NCI-H510A treated with DMSO at 0.1 percent for 48 hours (cell line): ENCODE results near the gene SLC34A3.

Source experiments
- DNase-seq: peaks from one replicate; lab custom pipeline; 2025; lab: John Stamatoyannopoulos, UW

Gene SLC34A3

DNA sequence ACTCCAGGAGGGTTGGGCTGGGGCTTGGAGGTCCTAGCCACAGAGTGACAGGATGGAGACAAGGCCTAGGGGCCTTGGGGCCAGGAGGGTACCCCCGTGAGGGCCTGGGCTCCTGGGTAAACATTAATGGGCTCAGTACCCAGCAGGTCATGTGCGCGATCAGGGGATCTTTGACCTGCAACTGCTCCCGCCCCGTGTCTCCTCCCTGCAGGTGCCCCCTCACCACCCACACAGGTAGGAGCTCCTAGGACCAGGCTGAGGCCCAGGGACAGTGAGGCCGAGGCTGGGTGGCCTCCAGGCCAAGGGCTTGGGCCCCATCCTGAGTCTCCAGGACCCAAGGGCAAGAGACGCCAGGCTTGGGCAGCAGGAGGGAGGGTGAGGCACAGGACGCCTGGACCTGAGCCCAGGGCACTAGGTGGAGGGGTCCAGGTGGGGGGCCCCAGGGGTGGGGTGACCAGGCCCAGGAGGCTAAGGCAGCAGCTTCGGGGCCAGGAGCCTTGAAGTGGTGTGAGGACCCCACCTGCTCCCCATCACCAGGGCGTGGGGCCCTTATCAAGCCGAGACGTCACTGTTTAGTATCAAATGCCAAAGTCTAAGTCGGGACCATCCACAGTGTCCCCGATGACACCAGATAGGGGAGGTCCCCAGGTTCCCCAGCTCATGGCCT, at the start of gene SLC34A3:
SLC34A3 (plus strand) TSS at position 197 of the 667 bp plus-strand sequence. CDS start 802 bp downstream, outside the sequence.
- no peak for DNase-seq

DNA sequence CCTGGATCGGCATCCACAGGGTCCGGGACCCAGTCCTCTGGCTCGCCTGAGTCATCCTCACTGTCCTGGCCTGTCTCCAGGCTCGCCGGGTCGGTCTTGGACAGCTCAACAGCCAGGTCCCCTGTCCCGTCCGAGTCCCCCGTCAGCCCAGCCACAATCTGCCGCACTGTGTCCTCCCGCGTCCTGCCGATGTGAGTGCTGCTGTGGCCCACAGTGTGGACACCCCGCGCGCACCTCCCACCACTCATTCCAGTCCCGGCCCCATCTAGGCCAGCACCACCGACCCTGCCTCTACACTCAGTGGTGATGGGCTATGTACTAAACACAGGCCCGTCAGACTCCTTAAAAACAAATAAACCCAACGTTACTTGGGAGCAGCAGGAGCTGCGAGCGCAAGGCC, 49.0 kb upstream of the SLC34A3 start:
- no peak for DNase-seq

DNA sequence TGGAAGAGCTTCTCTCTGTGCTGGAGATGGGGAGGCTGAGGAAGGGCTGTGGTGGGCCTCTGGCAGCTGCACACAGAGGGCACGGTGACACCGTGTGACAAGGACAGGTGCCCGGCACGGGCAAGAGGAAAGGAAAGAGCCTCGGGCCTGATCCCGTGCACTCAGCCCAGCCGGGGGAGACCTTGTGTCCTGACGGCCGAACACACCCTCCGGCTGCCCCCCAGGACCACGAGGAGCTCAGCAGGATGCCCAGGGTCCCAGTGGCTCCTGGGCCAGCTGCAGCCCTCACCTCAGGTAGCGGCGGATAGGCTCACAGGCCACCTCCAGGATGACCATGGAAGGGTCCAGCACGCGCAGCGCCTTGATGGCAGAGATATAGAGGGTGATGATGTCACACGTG, 47.9 kb upstream of the SLC34A3 start:
- no peak for DNase-seq

DNA sequence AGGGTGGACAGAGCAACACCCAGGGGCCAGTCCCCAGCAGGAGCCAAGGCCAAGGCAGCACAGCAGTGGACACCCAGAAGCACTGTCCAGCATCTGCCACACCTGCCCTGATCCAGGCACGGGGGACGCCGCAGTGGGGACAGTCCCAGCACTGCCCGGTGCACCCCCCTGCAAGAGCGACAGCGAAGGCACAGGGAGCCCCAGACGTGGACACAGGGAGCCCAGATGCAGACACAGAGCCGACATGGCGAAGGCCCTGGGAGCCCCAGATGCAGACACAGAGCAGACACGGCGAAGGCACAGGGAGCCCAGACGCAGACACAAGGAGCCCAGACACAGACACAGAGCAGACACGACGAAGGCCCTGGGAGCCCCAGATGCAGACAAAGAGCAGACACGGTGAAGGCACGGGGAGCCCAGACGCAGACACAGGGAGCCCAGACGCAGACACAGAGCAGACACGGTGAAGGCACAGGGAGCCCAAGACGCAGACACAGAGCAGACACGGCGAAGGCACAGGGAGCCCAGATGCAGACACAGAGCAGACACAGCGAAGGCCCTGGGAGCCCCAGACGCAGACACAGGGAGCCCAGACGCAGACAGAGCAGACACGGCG, 46.6 kb upstream of the SLC34A3 start:
- DNase-seq: no peak

DNA sequence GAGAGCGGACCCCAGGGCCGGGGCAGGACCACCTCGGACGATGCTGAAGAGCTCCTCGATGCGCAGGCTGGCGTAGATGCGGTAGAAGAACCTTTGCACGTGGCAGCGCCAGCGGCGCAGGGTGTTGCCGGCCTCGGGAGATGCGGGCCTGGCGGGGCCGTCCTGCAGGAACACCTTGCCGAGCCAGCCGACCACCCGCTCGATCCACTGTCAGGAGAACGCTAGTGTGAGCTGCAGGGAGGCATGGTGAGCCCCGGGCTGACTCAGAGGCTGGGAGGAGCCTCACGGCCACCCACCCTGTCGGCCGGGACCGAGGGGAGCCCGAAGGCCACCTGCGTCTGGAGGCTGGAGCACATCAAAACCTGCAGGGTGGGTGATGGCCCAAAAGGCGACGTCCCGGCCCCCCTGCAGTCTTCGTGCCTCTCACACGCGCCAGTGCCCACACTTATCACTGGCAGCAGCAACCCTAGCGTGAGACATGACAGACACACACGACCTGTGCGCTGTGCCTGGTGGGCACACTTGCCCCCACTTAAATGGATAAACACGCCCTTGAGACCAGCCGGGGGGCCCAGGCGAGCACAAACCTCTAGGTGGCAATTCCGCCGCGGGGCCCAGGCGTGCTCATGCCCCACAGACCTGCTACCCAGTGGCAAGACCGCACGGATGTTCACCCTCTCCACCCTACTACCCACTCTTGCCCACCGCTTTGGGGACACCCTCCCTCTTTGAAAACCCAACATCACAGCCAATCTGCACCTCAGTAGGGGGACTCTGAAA, 45.6 kb upstream of the SLC34A3 start:
- DNase-seq: no peak

DNA sequence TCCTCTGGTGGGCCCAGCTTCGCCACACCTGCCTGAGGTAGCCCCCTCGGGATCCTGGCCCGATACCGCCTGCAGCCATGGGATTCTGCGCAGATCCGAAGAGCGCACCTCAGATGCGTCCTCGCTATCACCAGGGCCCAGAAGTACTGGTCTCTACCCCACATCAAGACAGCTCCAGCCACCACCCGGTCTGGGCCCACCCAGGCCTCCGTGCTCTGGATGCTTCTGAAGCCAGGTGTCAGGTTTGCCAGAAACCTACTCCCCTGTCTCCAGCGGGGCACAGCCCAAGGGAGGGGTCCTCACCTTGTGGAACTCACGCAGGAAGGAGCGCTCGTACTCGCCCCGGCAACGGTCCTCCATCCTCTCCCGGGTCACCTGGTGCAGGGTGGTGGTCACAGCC, 44.8 kb upstream of the SLC34A3 start:
- DNase-seq: no peak

DNA sequence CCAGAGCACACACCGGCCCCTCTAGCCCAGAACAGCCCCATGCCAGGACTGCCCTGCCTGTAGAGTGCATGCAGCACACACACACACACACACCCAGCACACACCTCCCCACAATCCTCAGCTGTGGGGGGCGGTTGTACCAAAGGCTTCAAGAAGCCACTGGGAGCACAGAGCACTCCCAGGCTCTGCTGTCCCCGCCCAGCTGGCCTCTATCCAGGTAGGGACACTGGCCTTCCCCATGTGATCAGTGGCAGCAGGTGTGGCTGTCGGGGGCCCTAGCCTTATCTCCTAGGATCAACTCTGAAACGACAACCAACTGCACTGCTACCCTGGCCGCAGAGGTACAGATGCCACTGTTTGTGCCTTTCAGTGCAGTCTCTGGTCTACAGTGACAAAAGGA, 44.3 kb upstream of the SLC34A3 start:
- DNase-seq: no peak

DNA sequence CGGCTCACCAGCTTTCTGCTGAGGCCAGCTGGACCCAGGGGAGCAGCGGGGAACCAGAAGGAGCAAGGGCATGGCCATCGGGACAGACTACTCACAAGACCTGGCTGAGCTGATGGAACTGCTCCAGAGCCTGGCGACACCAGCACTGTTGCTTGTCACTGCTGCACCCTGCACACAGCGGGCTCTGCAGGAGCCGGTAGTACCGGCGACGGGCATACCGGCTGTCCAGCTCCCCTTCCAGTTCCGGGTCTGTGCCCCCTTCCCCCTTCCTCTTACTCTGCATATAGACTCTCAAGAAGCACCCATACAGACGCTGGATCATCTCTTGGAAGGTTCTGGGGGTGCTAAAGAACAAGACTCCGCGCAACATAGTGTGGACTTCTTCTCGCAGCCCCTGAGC, 43.3 kb upstream of the SLC34A3 start:
- DNase-seq: no peak

DNA sequence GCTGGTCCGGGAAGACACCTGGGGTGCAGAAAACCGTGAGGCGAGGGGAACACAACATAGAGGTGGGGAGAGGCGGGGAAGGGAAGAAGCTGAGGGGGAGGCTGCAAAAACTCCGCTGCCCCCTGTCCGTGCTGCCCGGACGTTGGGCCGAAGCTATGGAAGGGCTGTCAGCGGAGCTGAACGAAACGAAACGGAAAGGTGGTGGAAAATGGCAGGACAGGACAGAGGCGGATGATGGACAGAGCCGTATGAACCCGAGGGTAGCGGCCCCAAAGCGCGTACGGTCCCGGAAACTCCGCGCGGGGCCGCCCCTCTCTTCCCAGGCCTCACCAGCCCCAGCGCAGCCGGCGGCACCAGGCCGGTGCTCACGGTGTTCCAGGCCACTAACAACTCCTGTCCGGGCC, 42.6 kb upstream of the SLC34A3 start:
- no peak for DNase-seq

DNA sequence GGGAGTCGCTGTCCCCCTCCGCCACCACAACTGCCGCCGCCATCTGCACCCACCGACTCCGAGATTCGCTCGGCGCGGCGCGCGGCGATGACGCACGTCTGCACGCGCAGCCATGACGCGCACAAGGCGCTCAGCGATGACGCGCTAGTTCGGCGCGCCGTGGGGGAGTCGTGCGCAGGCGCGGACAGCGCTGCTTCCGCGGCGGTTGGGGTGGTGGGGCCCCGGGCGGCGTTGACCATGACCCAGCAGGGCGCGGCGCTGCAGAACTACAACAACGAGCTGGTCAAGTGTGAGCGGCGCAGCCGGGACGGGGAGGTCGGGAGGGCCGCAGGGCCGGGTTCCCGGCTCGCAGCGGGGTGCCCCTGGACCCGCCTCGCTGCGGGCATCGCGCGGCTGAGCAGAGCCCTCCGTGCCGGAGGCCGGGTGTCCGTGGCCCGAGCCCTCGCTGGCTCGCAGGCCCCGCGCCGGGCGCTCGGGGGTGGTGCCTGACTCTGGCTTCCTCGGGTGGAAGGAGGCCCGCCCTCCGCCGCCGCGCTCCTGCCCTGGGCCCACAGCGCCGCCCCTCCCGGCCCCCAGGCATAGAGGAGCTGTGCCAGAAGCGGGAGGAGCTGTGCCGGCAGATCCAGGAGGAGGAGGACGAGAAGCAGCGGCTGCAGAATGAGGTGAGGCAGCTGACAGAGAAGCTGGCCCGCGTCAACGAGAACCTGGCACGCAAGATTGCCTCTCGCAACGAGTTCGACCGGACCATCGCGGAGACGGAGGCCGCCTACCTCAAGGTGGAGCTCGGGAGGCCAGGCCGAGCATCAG, 42.0 kb upstream of the SLC34A3 start, which contains the start of the genes ANAPC2 and SSNA1:
ANAPC2 (minus strand) TSS at position 71 of the 807 bp plus-strand sequence; CDS start at position 43, 28 bp downstream.
SSNA1 (plus strand) TSS at position 187 of the 807 bp plus-strand sequence; CDS start at position 238, 51 bp downstream.
- peak; percentile 87 for DNase-seq

DNA sequence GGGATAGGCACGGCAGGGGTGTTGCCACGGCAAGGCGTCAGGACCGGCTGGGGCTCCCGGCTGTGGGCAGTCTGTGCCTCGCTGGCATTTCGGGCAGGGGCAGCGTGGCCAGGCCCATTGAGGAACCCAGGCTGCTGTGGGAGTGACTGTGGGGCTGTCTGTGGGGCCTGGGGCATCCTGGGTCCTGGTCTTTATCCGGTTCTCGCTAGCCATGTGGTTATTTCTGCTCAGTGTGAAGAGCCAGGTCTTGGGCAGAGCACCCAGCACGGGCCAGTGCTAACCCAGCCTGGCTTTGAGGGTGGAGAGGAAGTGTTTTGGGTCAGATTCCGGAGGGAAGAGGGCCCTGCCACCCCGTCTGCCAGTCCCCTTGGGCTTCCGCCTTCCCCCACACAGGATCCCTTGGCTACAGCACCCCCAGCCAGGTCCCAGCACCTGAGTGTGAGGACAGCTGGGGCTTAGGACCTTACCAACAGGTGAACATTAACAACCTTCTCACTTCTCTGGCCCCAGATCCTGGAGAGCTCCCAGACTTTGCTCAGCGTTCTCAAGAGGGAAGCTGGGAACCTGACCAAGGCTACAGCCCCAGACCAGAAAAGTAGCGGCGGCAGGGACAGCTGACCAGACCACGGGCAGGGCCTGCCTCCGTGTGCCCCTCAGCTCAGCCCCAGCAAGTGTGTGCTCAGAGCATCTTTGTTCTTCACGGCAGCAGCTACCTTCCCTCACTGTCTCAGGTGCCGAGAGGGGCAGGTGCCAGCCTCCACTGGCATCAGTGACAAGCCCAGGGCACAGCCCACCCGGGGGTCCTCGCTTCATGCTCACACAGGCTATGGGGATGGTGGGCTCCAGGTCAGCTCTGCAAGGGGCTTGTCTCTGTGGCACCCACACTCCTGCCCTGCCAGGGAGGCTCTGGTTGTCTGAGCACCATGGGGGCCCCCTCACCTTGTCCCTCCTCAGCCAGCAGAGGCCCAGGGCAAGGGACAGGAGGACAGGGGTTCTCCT, 41.1 kb upstream of the SLC34A3 start:
- no peak for DNase-seq

DNA sequence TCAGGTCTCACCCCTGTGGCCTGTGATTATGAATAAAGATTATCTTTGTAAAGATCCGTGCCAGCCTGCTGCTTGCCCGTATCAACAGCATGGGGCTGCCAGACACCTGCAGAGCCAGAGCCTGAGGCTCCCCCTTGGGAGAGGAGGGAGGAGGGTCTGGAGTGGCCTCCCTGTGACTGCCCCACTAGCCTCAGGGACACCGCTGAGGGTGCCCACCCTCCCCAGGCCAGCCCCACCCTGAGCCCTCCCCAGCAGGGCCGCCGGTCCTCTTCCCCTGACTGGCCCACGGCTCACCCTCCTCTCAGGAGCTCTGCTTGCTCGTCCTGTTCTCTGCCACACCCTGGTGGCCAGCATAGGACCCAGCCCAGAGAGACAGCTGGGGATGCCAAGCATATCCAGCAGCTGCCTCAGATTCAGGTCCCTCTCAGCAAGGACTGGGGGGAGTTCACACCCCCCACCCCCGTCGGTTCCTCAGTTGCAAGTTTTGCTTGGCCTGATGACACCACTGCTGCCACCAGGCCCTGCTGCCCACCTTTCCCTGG, 40.3 kb upstream of the SLC34A3 start:
- DNase-seq: no peak

DNA sequence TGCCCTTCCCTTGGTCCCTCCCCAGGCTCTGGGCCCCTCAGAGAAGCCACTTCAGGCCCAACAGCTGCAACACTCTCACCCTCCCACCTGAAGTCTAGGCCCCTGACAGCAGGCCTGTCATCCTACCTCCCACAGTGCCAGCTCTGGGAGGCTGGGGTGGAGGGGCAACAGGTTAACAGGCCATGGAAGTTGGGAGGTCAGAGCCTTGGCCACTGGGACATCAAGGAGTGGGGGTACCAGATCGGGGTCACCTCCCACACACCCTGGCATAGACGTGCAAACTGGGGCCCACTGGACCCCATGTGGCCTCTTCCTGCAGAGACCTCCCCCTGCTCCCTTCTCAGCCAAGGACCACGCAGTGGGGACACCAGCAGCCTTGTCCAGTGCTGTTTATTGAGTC, 39.5 kb upstream of the SLC34A3 start:
- DNase-seq: no peak

DNA sequence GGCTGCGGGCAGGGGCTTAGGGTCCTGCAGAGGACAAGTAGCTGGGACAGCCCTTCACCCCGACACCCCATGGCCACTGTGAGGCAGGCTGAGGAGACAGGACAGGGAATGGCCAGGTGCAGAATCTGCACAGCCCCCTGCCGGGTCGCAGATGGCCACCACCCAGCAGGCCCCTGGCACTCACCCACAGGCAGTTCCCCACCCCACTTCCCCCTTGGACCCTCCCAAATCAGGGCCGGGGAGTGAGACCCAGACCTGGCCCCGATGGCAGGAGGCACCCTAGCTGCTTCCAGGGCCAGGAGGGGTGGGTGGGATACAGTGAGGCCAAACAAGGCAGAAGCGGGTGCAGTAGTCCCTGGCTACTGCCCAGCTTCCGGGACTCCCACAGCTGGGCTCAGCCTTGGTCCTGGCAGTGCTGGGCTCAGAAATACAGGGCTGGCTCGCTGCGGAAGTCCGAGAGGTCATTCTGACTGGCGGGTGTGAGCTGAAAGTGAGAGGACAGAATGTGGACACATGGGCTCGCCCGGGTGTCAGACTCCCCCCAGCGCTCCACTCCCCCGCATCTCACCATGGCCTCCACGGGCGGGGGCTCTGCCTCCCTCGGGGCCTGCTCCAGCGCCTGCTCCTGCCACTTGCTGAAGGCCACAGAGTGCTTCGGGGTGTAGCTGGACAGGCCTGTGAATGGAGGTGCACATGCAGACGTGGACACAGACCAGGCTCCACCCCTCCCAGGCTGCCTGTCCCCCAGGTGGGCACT, 38.8 kb upstream of the SLC34A3 start:
- no peak for DNase-seq

DNA sequence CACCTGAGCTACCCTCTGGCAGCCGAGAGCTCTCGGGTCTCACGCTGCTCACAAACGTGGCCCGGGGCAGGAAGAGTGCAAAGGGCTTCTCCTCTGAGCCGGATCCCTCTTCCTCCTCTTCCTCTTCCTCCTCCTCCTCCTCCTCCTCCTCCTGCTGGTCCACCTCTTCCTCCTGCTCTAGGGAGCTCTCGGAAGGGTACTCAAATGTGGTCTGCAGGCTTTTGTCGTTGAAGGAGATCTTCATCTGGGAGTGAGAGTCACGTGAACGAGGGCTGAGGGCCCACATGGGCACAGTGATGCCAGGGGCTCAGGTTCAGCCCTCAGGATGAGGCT, 38.3 kb upstream of the SLC34A3 start:
- DNase-seq: no peak

DNA sequence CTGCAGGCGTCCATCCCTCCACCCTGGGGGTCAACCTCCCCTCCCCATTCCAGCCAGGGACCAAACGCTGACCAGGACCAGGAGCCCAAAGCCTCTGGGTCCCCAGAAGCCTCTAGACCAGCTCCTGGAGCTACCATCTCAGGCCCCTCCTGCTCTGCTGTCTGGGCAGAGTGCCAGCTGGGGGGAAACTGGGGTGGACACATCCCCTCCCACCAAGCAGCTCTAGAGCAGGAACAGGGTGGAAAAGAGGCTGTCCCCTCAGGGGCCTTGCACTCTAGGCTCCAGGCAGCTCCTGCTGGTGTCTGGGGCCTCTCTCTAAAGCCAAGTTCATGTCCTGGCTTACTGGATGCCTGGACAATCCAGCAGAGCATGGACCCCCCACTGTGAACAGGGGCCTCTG, 37.8 kb upstream of the SLC34A3 start:
- no peak for DNase-seq

DNA sequence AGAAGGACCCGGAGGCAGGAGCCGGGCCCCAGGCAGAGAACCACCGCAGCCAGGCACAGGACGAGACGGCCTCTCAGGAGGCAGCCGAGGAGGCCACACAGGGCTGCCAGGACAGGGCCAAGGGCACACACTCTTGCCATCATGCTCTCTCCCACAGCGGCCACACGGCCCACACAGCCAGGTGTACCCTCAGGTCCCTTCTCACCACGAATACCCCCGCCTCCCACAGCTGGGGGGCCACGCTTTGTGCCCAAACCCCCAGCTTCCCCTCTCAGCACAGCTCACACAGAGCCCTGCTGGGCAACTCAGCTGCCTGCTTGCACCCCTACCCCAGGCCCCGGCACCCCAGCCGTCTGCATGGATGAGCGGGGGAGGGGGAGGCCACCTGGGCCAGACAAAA, 36.9 kb upstream of the SLC34A3 start:
- DNase-seq: no peak

DNA sequence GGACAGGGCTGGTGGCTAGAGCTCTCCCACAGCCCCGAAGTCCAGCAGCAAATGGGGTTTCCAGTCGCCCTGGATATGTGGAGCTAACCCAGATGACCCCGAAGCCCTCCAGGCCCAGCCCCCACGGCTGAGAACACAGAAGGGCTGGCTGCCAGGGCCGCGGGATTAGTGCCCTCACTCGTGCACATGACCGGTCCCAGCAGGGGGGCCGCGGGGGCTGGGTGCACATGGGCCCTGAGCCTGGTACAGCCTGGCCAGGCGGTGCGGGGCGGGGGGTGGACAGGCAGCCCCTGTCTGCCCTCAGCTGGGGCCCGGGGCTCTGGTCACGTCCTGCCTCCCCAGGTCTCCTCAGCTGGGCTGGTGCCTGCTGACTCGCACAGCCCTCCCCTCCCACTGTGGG, 36.3 kb upstream of the SLC34A3 start:
- DNase-seq: no peak

DNA sequence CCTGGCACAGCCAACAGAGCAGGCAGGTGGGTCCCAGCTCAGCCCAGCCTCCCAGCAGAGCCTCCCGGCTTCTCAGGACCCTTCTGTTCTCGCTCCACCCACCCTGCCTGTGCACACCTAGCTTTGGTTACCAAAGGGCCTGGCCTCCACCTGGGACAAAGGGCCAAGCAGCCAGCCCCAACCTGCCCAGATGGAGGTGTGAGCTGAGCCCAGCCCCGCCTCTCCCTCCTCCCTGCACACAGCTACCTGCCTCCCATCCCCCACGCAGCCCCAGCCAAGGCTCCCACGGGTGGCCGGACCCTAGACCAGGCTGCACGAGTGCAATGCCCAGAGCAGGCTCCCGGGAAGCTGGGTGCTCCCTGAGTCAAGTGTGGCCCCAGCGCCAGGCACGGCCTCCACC, 35.8 kb upstream of the SLC34A3 start:
- peak; percentile 75 for DNase-seq
